ENCODE data around the gene NAGA. TPM values are rescaled to one million over a fixed set of nuclear protein-coding genes. Genes with fewer than 3 reads are reported as not detected.
A peak's percentile ranks its signal among the peaks of the same experiment; 100 is the strongest.
"Not testable (repeated sequence)": the region's sequence is repeated elsewhere in the genome, so short reads cannot be mapped to it uniquely, and the experiment has no call there.

Gene NAGA
- 27.3 TPM for polyA plus RNA-seq (ENCODE audit: insufficient read length)
- long read RNA-seq, donor 1, transcript NAGA-201 (9 exons, 3,694 nt): major isoform, 7 of 10 reads
- long read RNA-seq, donor 1, partial matches to known transcripts: 0 of 10 reads
- long read RNA-seq, donor 1, other reads (novel, unspliced or antisense): 0 of 10 reads
- long read RNA-seq, donor 2, partial matches to known transcripts: 0 of 8 reads
- long read RNA-seq, donor 2, other reads (novel, unspliced or antisense): 0 of 8 reads
- long read RNA-seq, donor 3, transcript NAGA-202 (10 exons, 1,869 nt): minor isoform, 5 of 16 reads
- long read RNA-seq, donor 3, transcript NAGA-201 (9 exons, 3,694 nt): major isoform, 8 of 16 reads
- long read RNA-seq, donor 3, partial matches to known transcripts: 0 of 16 reads
- long read RNA-seq, donor 3, other reads (novel, unspliced or antisense): 0 of 16 reads
- long read RNA-seq, donor 4: 0 reads
- long read RNA-seq, donor 5, partial matches to known transcripts: 0 of 8 reads
- long read RNA-seq, donor 5, other reads (novel, unspliced or antisense): 0 of 8 reads
- long read RNA-seq, donor 6, transcript NAGA-201 (9 exons, 3,694 nt): major isoform, 5 of 6 reads
- long read RNA-seq, donor 6, partial matches to known transcripts: 0 of 6 reads
- long read RNA-seq, donor 6, other reads (novel, unspliced or antisense): 0 of 6 reads
- long read RNA-seq, donor 7, transcript NAGA-201 (9 exons, 3,694 nt): major isoform, 8 of 17 reads
- long read RNA-seq, donor 7, transcript NAGA-203 (10 exons, 1,856 nt): minor isoform, 5 of 17 reads
- long read RNA-seq, donor 7, partial matches to known transcripts: 0 of 17 reads
- long read RNA-seq, donor 7, other reads (novel, unspliced or antisense): 0 of 17 reads
- long read RNA-seq, donor 8, partial matches to known transcripts: 0 of 2 reads
- long read RNA-seq, donor 8, other reads (novel, unspliced or antisense): 0 of 2 reads

GRCh38 chr22:42070517-42071422 lies at the start of gene NAGA:
TSS of gene NAGA (minus strand) at chr22:42070812. CDS start at chr22:42070297, 515 bp downstream.
- peak; percentile 97 for DNase-seq

DNA sequence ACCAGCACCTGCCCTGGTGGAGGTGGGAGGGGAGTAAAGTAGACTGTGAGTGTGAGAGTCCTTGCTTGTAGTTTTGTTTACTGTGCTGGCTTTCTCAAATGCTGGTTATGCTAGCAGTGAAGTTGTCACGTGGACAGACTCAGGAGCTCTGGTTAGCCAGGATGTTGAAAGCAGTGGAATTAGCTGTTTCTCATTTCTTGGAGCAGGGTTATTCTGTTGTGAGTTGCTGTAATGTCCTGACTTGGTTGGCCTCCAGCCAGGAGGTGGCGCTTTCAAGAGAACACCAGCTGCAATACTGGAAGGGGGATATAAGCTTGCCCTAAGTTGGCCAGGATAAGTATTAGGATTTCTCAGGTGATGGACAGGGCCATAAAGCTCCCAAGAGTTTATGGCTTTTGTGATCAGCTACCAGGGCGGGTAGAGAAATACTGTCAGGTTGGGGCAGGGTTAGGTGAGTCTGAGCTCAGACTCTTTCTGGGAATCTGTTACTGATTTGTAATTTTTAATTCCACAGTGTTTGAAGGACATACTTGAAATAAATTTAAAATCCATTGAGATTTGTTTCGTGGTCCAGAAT lies 46.3 kb upstream of the NAGA start:
- DNase-seq: no peak

DNA sequence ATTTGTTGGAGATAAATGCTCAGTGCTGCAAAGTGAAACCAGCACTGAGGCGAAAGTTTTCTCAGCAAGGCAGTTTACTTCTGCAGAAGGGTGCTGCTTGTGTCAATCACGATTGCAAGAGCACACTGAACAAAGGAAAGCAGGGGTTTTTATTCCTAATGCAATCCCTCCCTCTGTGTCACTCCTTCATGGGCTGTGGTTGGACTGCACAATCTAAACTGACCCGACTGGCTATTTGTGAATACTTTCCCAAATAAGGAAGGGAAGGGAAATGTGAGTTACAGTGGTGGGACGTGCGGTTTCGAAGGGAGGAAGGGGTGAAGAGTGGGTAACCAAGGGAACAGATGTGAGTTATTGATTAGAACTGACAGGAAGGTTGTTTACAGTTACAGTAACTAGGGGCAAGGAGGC lies 44.8 kb upstream of the NAGA start:
- DNase-seq: not testable (repeated sequence)

GRCh38 chr22:42114721-42115120 lies 44.1 kb upstream of the NAGA start:
- DNase-seq: no peak

DNA sequence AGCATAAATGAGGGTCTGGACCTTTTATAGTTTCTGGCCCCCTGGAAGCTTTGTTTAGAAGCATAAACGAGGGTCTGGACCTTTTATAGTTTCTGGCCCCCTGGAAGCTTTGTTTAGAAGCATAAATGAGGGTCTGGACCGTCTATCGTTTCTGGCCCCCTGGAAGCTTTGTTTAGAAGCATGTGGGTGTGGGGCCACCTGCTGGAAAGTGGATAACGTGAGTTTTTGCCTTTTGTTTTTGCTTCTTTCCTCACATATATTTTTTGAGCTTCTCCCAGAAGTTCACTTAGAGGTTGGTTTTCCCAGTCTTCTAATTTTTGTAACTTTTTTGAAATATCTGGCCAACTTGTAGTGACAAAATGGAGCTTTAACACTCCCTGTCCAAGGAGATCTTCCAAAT lies 42.2 kb upstream of the NAGA start:
- peak; percentile 32 for DNase-seq

GRCh38 chr22:42111798-42112197 lies 41.2 kb upstream of the NAGA start:
- DNase-seq: no peak

GRCh38 chr22:42108848-42109247 lies 38.2 kb upstream of the NAGA start:
- no peak for DNase-seq

DNA sequence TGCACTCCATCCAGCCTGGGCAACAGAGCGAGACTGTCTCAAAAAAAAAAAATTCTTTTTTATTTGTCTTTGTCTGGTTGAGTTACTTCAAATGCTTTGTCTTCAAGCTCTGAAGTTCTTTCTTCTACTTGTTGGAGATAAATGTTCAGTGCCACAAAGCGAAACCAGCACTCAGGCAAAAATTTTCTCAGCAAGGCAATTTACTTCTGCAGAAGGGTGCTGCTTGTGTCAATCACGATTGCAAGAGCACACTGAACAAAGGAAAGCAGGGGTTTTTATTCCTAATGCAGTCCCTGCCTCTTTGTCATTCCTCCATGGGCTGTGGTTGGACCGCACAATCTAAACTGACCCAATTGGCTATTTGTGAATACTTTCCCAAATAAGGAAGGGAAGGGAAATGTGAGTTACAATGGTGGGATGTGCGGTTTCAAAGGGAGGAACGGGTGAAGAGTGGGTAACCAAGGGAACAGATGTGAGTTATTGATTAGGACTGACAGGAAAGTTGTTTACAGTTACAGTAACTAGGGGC lies 33.8 kb upstream of the NAGA start:
- DNase-seq: not testable (repeated sequence)

DNA sequence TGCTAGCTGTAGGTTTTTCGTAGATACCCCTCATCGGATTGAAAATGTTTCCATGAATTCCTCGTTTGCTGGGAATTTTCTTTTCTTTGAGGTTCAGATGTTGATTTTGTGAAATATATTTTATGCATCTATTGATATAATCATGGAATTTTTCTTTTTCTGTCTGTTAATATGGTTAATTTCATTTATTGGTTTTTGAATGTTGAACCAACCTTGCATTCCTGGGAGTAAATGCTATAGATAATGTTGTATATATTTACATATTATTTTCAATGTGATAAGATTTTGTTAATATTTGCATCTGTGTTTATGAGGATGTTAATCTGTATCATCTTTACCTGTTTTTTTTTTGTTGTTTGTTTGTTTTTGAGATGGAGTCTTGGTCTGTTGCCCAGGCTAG lies 30.6 kb upstream of the NAGA start:
- no peak for DNase-seq

DNA sequence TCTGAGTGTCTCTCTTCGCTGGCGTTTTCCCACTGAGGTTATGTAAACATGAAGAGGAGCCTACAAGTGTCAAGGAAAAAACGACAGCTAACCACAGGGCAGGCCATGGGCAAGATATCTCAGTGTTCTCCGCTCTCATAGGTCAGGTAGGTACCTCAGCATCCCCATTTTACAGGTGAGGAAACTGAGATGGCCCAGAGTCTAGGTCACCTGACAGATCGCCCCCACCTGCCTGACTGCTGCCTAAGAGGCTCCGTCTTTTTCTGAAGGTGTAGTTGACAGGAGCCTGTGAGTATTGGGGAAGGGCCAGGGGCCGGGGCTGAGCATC lies 20.8 kb upstream of the NAGA start:
- DNase-seq: no peak

DNA sequence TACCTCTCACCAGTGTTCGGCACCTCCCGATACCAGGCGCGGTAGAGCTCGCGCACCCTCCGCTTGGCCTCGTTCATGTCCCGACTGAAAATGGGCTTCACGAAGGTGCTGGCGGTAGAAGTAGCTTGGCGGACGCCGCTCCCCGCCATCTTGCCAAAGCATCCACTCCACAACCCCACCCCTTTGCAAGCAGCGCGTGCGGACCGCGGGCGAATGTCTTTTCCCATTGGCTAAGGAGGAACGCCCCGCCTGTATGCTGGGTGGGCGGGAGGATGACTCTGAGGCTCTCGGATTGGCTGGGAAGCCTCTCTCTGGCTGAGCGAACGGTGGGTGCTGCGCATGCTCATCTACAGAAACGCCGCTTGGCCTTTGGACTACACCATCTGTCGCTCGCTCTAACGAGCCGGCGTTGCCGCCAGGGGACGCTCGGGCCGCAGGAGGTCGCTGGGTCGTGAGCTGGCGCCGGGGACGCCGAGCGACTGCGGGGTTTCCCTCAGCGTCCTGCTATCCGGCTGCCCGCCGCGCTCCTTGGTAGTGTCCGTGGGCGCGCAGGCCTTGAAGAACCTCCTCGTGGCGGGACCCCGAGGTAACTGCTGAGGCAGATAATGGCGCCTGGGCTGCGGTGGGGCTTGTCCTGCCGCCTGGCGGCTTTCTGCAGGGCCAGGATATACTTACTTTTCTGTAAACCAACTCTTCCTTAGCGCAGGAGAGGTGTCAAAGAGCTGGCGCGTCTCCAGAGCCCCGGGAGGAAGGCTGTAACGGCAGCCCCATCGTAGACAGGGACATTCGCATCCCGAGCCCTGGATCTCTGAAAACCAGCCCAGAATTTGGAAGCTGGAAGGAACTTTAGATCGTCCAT lies 20.2 kb upstream of the NAGA start, which contains the start of gene NDUFA6:
NDUFA6 (minus strand) TSS at position 177 of the 859 bp plus-strand sequence; CDS start at position 149, 28 bp downstream.
- peak; percentile 99 for DNase-seq

DNA sequence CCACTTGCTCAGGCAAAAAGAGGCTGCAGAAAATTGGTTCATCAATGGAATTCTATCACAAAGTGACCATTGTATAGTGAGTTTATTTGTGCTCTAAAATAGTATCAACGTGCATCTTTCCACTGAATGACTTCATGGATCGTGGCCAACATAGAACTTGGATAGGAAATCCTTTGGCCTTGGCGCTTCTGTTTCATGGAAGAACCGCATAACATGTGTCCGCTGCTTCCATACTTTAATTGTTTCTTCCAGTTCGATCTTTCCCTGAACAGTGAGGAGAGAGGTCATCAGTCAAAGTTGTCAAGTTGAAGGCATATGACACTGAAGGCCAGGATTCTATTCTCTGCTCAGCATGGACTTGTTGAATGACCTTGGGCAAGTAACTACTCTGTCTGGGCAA lies 15.4 kb upstream of the NAGA start:
- no peak for DNase-seq

GRCh38 chr22:42084874-42085273 lies 14.3 kb upstream of the NAGA start:
- DNase-seq: no peak

- no peak for DNase-seq
These were observed 12.5 kb upstream of the NAGA start for GRCh38 chr22:42083119-42083518.

DNA sequence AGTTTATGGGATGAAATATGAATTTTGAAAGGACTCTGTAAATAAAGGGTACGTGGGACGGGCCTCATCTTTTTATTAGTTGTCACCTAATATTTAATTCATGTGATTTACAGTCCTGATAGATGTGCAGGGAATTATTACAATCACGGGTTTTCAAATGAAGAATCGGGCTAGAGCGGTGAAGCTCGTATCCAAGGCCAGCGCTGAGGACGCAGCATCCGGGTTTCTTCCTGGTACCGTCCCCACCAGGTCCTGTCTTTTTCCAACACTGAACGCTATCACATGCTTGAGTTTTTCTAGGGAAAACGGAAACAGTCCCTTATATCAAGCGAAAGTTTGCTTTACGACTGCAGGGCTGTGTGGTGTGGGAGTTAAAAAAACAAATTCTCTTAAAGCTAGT lies 9.7 kb upstream of the NAGA start:
- DNase-seq: peak; percentile 38

GRCh38 chr22:42079319-42080251 lies 9.0 kb upstream of the NAGA start, which contains the start of gene SMDT1:
TSS of gene SMDT1 (plus strand) at chr22:42079700. CDS start at chr22:42079769, 69 bp downstream.
- DNase-seq: peak; percentile 97

GRCh38 chr22:42078469-42079318 lies 8.1 kb upstream of the NAGA start:
- DNase-seq: peak; percentile 37
